ENCODE measurements around the gene SPEF2.
A peak's percentile ranks its signal among the peaks of the same experiment; 100 is the strongest.

Gene SPEF2

DNA sequence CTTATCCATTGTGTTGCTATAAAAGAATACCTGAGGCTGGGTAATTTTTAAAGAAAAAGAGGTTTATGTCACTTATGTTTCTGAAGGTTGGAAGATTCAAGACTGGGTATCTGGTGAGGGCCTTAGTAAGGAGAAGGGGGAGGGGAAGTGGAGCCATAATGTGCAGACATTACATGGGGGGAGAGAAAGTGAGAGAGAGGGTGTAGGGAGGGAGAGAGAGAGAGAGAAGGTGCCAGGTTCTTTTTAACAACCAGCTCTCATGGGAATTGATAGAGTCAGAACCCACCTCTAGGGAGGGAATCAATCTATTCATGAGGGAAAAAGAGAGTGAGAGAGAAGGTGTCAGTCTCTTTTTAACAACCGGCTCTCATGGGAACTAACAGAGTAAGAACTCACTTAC, 29.5 kb downstream of the SPEF2 start:
- no CpG with 5 or more reads among the region's 1 CpG for WGBS (ENCODE audit: extremely low coverage, insufficient coverage, insufficient read length)
- DNase-seq = no peak
- no peak overlapping the region for H3K23ac ChIP-seq (ENCODE audit: low read length)

DNA sequence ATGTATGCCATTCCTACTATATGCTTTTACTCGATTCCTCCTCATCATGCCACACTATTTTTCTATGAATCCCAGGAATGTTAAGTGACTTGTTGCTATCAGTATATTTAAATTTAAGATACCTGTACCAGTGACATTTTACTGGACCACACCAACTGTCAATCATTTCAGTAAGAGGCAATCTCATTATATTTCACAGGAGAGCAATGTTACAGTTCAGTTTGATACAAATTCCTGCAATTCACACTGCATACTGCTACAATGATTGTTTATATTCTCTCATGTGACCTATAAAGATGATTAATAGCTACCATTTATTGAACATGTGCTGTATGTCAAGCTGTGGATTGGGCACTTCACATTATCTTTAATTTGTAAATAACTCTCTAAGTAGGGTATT, 30.0 kb downstream of the SPEF2 start:
- Histone ChIP-seq H2BK12ac (ENCODE audit: low read length) (no peak overlapping the region), H3K79me2 (ENCODE audit: control insufficient read depth, insufficient read depth, low read length, poor library complexity) (no peaks in the 10 kb centered on the region), H4K8ac (ENCODE audit: low read depth, low read length) (no peak overlapping the region), H2BK120ac (ENCODE audit: insufficient read depth, low read length, poor library complexity) (no peak overlapping the region), H3K14ac (ENCODE audit: low read length) (no peak overlapping the region), H3K4me2 (ENCODE audit: low read length) (no peak overlapping the region), H3K27ac (ENCODE audit: low read depth, low read length) (no peak overlapping the region), H4K91ac (ENCODE audit: low read depth, low read length) (no peak overlapping the region), H3K18ac (ENCODE audit: low read length) (no peak overlapping the region), H3K9ac (ENCODE audit: low read length) (no peak overlapping the region), H3K27me3 (ENCODE audit: insufficient read depth, low read length) (no peaks in the 10 kb centered on the region), H3K23ac (ENCODE audit: low read length) (no peak overlapping the region), H3K4ac (ENCODE audit: low read depth, low read length) (no peak overlapping the region), H3K9me3 (ENCODE audit: insufficient read depth, low read depth, low read length) (no peaks in the 10 kb centered on the region), H3K79me1 (ENCODE audit: low read length) (no peaks in the 10 kb centered on the region), H2AK5ac (ENCODE audit: low read length) (no peak overlapping the region), H4K12ac (ENCODE audit: low read depth, low read length) (no peak overlapping the region), H3K4me1 (ENCODE audit: control insufficient read depth in 1 of 2, insufficient read depth in 2 of 2, low read length in 2 of 2) (no peaks in the 10 kb centered on the region), H3K36me3 (ENCODE audit: control insufficient read depth in 1 of 2, insufficient read depth in 2 of 2, low read length in 2 of 2) (no peaks in the 10 kb centered on the region), H2AFZ (ENCODE audit: insufficient read depth, low read length, poor library complexity) (no peak overlapping the region), H2BK5ac (ENCODE audit: low read depth, low read length, poor library complexity) (no peak overlapping the region), H3K4me3 (ENCODE audit: low read depth, low read length) (no peak overlapping the region)
- DNase-seq = no peak
- WGBS (ENCODE audit: extremely low coverage, insufficient coverage, insufficient read length) = no CpG with 5 or more reads among the region's 1 CpG

More for the DNA sequence above, 29.5 kb downstream of the SPEF2 start:
- H3K36me3 ChIP-seq (ENCODE audit: control insufficient read depth in 1 of 2, insufficient read depth in 2 of 2, low read length in 2 of 2) = no peaks in the 10 kb centered on the region
- H4K8ac ChIP-seq (ENCODE audit: low read depth, low read length) = no peak overlapping the region
- H2AFZ ChIP-seq (ENCODE audit: insufficient read depth, low read length, poor library complexity) = no peak overlapping the region
- no peaks in the 10 kb centered on the region for H3K9me3 ChIP-seq (ENCODE audit: insufficient read depth, low read depth, low read length)
- no peak overlapping the region for H3K4me2 ChIP-seq (ENCODE audit: low read length)
- H3K4ac ChIP-seq (ENCODE audit: low read depth, low read length) = no peak overlapping the region
- no peak overlapping the region for H4K91ac ChIP-seq (ENCODE audit: low read depth, low read length)
- no peak overlapping the region for H4K12ac ChIP-seq (ENCODE audit: low read depth, low read length)
- no peak overlapping the region for H3K27ac ChIP-seq (ENCODE audit: low read depth, low read length)
- no peak overlapping the region for H3K9ac ChIP-seq (ENCODE audit: low read length)
- H2BK5ac ChIP-seq (ENCODE audit: low read depth, low read length, poor library complexity) = no peak overlapping the region
- no peak overlapping the region for H2BK120ac ChIP-seq (ENCODE audit: insufficient read depth, low read length, poor library complexity)
- H3K4me1 ChIP-seq (ENCODE audit: control insufficient read depth in 1 of 2, insufficient read depth in 2 of 2, low read length in 2 of 2) = no peaks in the 10 kb centered on the region
- H2AK5ac ChIP-seq (ENCODE audit: low read length) = no peak overlapping the region
- no peaks in the 10 kb centered on the region for H3K79me1 ChIP-seq (ENCODE audit: low read length)
- no peak overlapping the region for H2BK12ac ChIP-seq (ENCODE audit: low read length)
- no peak overlapping the region for H3K18ac ChIP-seq (ENCODE audit: low read length)
- H3K14ac ChIP-seq (ENCODE audit: low read length) = no peak overlapping the region
- no peaks in the 10 kb centered on the region for H3K27me3 ChIP-seq (ENCODE audit: insufficient read depth, low read length)
- no peaks in the 10 kb centered on the region for H3K79me2 ChIP-seq (ENCODE audit: control insufficient read depth, insufficient read depth, low read length, poor library complexity)
- H3K4me3 ChIP-seq (ENCODE audit: low read depth, low read length) = no peak overlapping the region

DNA sequence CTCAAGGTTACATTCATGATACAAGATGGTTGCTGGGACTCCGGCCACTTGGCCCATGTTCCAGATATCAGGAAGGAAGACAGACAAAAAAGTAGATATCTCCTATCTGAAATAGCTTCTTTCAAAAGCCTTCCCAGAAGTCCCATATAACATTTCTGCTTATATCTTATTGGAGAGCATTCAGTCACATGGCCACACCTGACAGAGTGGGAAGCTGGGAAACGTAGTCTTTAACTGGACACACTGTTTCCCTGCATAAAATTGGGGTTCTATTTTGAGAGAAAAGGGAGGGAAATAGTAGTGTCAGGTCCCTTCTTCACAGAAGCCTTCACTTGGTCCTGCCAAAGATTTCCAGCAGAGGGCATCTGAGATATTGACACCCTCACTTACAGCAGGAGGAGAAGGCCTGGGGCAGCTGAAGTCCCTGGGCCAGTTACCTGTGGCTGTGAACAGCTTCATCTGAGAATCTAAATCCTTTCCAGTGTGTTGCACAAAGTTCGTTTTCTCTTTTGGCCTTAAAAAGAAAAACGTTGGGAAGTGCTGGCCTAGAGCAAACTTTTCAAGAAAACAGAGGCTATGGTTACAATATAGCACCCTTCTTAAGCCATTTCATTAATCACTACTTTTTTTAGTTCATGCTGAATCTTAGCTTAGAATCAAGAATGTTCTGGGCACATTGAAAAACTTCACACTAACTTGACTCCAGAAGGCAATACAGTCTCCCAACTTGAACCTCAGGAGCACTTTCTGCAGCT, 33.5 kb downstream of the SPEF2 start:
- Histone ChIP-seq H3K4me2 (ENCODE audit: low read length) (no peak overlapping the region), H4K8ac (ENCODE audit: low read depth, low read length) (no peak overlapping the region), H3K9ac (ENCODE audit: low read length) (no peak overlapping the region), H2BK5ac (ENCODE audit: low read depth, low read length, poor library complexity) (no peak overlapping the region), H3K36me3 (ENCODE audit: control insufficient read depth in 1 of 2, insufficient read depth in 2 of 2, low read length in 2 of 2) (no peaks in the 10 kb centered on the region), H2AK5ac (ENCODE audit: low read length) (no peak overlapping the region), H2BK120ac (ENCODE audit: insufficient read depth, low read length, poor library complexity) (no peak overlapping the region), H3K4ac (ENCODE audit: low read depth, low read length) (no peak overlapping the region), H3K27ac (ENCODE audit: low read depth, low read length) (no peak overlapping the region), H3K79me1 (ENCODE audit: low read length) (no peaks in the 10 kb centered on the region), H3K23ac (ENCODE audit: low read length) (no peak overlapping the region), H3K9me3 (ENCODE audit: insufficient read depth, low read depth, low read length) (no peaks in the 10 kb centered on the region), H4K12ac (ENCODE audit: low read depth, low read length) (no peak overlapping the region), H3K4me3 (ENCODE audit: low read depth, low read length) (no peak overlapping the region), H3K4me1 (ENCODE audit: control insufficient read depth in 1 of 2, insufficient read depth in 2 of 2, low read length in 2 of 2) (no peaks in the 10 kb centered on the region), H3K79me2 (ENCODE audit: control insufficient read depth, insufficient read depth, low read length, poor library complexity) (no peaks in the 10 kb centered on the region), H3K18ac (ENCODE audit: low read length) (no peak overlapping the region), H3K14ac (ENCODE audit: low read length) (no peak overlapping the region), H4K91ac (ENCODE audit: low read depth, low read length) (no peak overlapping the region), H3K27me3 (ENCODE audit: insufficient read depth, low read length) (no peaks in the 10 kb centered on the region), H2AFZ (ENCODE audit: insufficient read depth, low read length, poor library complexity) (no peak overlapping the region), H2BK12ac (ENCODE audit: low read length) (no peak overlapping the region)
- no CpG with 5 or more reads among the region's 4 CpGs for WGBS (ENCODE audit: extremely low coverage, insufficient coverage, insufficient read length)
- peak; percentile 35 to 66 for DNase-seq

DNA sequence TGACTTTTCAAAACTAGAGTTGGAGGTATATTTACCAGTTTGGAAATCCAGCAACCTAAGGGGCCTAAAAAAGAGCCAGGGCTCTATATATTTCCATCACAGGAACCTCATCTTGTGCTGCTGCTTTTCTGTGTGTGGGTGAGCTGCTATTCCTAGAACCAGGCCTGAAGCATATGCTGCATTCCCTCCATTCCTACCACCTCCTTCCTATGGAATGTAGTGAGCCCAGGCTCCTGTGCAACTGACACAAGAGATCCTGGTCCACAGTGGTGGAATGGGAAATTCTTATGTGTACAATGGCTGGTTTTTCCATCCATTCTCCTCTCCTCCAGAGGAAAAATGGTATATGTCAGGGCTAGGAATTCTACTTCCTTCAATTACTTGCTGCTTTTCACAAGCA, 39.1 kb downstream of the SPEF2 start:
- no peak overlapping the region for H4K91ac ChIP-seq (ENCODE audit: low read depth, low read length)
- no peak overlapping the region for H3K14ac ChIP-seq (ENCODE audit: low read length)
- H4K12ac ChIP-seq (ENCODE audit: low read depth, low read length) = no peak overlapping the region
- H3K4me2 ChIP-seq (ENCODE audit: low read length) = no peak overlapping the region
- H4K8ac ChIP-seq (ENCODE audit: low read depth, low read length) = no peak overlapping the region
- H2BK12ac ChIP-seq (ENCODE audit: low read length) = no peak overlapping the region
- peaks cover 0 to 2% of the 10 kb centered on the region in 2 experiments for H3K4me1 ChIP-seq (ENCODE audit: control insufficient read depth in 1 of 2, insufficient read depth in 2 of 2, low read length in 2 of 2)
- no peak overlapping the region for H3K4me3 ChIP-seq (ENCODE audit: low read depth, low read length)
- no peaks in the 10 kb centered on the region for H3K27me3 ChIP-seq (ENCODE audit: insufficient read depth, low read length)
- H3K9ac ChIP-seq (ENCODE audit: low read length) = no peak overlapping the region
- H3K9me3 ChIP-seq (ENCODE audit: insufficient read depth, low read depth, low read length) = no peaks in the 10 kb centered on the region
- no peak overlapping the region for H2BK5ac ChIP-seq (ENCODE audit: low read depth, low read length, poor library complexity)
- H2AK5ac ChIP-seq (ENCODE audit: low read length) = no peak overlapping the region
- peak; percentile 54 to 81 for DNase-seq
- no peak overlapping the region for H2AFZ ChIP-seq (ENCODE audit: insufficient read depth, low read length, poor library complexity)
- H3K4ac ChIP-seq (ENCODE audit: low read depth, low read length) = no peak overlapping the region
- no peak overlapping the region for H3K27ac ChIP-seq (ENCODE audit: low read depth, low read length)
- H3K79me2 ChIP-seq (ENCODE audit: control insufficient read depth, insufficient read depth, low read length, poor library complexity) = no peaks in the 10 kb centered on the region
- no peaks in the 10 kb centered on the region for H3K36me3 ChIP-seq (ENCODE audit: control insufficient read depth in 1 of 2, insufficient read depth in 2 of 2, low read length in 2 of 2)
- peaks cover 1% of the 10 kb centered on the region for H3K79me1 ChIP-seq (ENCODE audit: low read length)
- no peak overlapping the region for H2BK120ac ChIP-seq (ENCODE audit: insufficient read depth, low read length, poor library complexity)
- no peak overlapping the region for H3K18ac ChIP-seq (ENCODE audit: low read length)
- H3K23ac ChIP-seq (ENCODE audit: low read length) = no peak overlapping the region

All from trophoblast cell (in vitro differentiated cells and primary cell).